WERI-Rb-1 (cell line): Measurements from ENCODE around the gene TAF7.
A peak's percentile ranks its signal among the peaks of the same experiment; 100 is the strongest.
"Not testable (repeated sequence)": the region's sequence is repeated elsewhere in the genome, so short reads cannot be mapped to it uniquely, and the experiment has no call there.

ENCODE experiments used
- DNase-seq: peaks from one replicate; pipeline ENCODE4 v3.0.0-alpha.2; 2020
- H3K27ac ChIP-seq: fragments of 250-450 bp; sonication (Bioruptor Pico); 2 replicates; pipeline ENCODE4 v1.5.1; 2020; ENCODE audit warnings: mild to moderate bottlenecking, moderate library complexity
- H3K27me3 ChIP-seq: fragments of 250-450 bp; sonication (Bioruptor Pico); 2 replicates; pipeline ENCODE4 v1.5.1; 2021; ENCODE audit warnings: mild to moderate bottlenecking, low read depth, moderate library complexity; ENCODE audit not compliant: insufficient read depth, severe bottlenecking
- H3K36me3 ChIP-seq: fragments of 250-450 bp; sonication (Bioruptor Pico); 2 replicates; pipeline ENCODE4 v1.5.1; 2020; ENCODE audit warnings: mild to moderate bottlenecking, moderate library complexity
- H3K4me3 ChIP-seq: 2 replicates; pipeline ENCODE4 v1.5.1; 2011; ENCODE audit warnings: low read depth, mild to moderate bottlenecking, control low read depth, low read length
- H3K9me3 ChIP-seq: fragments of 250-450 bp; sonication (Bioruptor Pico); 2 replicates; pipeline ENCODE4 v1.5.1; 2021; ENCODE audit warnings: mild to moderate bottlenecking, moderate library complexity; ENCODE audit not compliant: severe bottlenecking
- TF ChIP-seq, protein P1 (sequence below): IDR thresholded peaks from 2 replicates; pipeline ENCODE4 v1.5.1; 2011; ENCODE audit warnings: low read depth, mild to moderate bottlenecking, control low read depth, inconsistent platforms, low read length

TAF7 gene

DNA sequence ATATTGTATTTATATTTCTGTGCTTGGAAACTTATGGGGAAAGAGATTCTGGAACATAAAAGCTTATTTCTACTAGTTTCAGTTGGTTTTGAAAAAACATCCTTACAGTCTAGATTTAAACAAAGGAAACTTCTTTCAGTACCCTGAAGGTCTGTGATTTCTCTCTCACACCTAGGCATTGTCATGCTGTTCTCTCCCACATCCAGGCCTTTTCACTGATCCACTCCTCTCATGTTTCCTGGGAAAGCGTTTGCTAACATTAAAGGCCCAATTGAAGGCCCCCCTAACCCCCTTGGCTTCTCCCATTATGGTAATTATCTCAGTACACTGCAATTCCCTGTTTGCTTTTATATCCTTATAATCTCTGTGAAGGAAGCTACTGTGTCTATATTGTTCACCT is 22.2 kb upstream of the TAF7 start:
- Histone ChIP-seq H3K36me3 (no peaks in the 10 kb centered on the region), H3K4me3 (no peak overlapping the region), H3K9me3 (peaks cover 23% of the 10 kb centered on the region), H3K27me3 (no peaks in the 10 kb centered on the region), H3K27ac (no peak overlapping the region)
- no peak for DNase-seq
- TF ChIP-seq, protein P1, sequence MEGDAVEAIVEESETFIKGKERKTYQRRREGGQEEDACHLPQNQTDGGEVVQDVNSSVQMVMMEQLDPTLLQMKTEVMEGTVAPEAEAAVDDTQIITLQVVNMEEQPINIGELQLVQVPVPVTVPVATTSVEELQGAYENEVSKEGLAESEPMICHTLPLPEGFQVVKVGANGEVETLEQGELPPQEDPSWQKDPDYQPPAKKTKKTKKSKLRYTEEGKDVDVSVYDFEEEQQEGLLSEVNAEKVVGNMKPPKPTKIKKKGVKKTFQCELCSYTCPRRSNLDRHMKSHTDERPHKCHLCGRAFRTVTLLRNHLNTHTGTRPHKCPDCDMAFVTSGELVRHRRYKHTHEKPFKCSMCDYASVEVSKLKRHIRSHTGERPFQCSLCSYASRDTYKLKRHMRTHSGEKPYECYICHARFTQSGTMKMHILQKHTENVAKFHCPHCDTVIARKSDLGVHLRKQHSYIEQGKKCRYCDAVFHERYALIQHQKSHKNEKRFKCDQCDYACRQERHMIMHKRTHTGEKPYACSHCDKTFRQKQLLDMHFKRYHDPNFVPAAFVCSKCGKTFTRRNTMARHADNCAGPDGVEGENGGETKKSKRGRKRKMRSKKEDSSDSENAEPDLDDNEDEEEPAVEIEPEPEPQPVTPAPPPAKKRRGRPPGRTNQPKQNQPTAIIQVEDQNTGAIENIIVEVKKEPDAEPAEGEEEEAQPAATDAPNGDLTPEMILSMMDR, result no peak

DNA sequence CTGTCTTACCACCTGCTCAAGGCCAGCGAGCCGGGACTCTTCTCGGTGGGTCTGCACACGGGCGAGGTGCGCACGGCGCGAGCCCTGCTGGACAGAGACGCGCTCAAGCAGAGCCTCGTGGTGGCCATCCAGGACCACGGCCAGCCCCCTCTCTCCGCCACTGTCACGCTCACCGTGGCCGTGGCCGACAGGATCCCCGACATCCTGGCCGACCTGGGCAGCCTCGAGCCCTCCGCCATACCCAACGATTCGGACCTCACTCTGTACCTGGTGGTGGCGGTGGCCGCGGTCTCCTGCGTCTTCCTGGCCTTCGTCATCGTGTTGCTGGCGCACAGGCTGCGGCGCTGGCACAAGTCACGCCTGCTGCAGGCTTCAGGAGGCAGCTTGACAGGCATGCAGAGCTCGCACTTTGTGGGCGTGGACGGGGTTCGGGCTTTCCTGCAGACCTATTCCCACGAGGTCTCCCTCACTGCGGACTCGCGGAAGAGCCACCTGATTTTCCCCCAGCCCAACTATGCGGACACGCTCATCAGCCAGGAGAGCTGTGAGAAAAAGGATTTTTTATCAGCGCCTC is 20.3 kb upstream of the TAF7 start:
- H3K27me3 ChIP-seq, H3K36me3 ChIP-seq, DNase-seq, H3K4me3 ChIP-seq, H3K27ac ChIP-seq: not testable (repeated sequence)
- peaks cover 23% of the 10 kb centered on the region for H3K9me3 ChIP-seq

DNA sequence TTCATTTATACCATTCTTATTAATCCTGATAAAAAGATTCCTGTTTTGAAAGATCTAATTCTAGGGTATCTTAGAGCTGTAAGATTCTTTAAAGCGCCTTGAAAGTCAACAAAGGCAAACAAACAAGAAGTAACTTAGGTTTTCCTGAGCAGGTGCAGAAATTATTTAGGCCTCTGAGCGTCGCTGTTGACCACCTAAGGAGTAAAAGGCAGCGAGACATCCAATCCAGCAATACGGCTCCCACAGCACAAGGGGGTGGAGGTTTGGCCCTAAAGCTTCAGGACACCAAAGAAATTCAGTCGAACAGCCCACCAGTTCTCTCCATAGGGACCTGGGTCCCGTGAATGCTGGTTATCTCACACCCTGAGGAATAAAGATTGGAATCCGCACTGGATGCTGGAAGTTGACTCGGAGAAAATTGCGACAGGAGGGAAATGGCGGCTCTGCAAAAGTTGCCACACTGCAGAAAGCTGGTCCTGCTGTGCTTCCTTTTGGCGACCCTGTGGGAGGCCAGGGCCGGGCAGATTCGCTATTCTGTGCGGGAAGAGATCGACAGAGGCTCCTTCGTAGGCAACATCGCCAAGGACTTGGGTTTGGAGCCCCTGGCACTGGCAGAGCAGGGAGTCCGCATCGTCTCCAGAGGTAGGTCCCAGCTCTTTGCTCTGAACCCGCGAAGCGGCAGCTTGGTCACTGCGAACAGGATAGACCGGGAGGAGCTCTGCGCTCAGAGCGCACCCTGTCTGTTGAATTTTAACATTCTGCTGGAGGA is 18.1 kb upstream of the TAF7 start, which contains the start of gene PCDHGA2:
TSS of gene PCDHGA2 (plus strand) at position 223 of the 769 bp plus-strand sequence.
- H3K4me3 ChIP-seq, result no peak within 1 kb of the TSS
- no peaks in the 10 kb centered on the region for H3K27me3 ChIP-seq
- H3K9me3 ChIP-seq, result peaks cover 14% of the 10 kb centered on the region
- H3K27ac ChIP-seq, result no peak within 1 kb of the TSS
- H3K36me3 ChIP-seq, result no peaks in the 10 kb centered on the region
- TF ChIP-seq, protein P1, result peak; percentile 63
- DNase-seq, result peak; percentile 25

DNA sequence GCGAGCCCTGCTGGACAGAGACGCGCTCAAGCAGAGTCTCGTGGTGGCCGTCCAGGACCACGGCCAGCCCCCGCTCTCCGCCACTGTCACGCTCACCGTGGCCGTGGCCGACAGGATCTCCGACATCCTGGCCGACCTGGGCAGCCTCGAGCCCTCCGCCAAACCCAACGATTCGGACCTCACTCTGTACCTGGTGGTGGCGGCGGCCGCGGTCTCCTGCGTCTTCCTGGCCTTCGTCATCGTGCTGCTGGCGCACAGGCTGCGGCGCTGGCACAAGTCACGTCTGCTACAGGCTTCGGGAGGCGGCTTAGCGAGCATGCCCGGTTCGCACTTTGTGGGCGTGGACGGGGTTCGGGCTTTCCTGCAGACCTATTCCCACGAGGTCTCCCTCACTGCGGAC is 12.0 kb upstream of the TAF7 start:
- not testable (repeated sequence) for H3K27ac ChIP-seq, DNase-seq, H3K27me3 ChIP-seq, H3K36me3 ChIP-seq, H3K4me3 ChIP-seq
- H3K9me3 ChIP-seq, result peaks cover 18% of the 10 kb centered on the region

DNA sequence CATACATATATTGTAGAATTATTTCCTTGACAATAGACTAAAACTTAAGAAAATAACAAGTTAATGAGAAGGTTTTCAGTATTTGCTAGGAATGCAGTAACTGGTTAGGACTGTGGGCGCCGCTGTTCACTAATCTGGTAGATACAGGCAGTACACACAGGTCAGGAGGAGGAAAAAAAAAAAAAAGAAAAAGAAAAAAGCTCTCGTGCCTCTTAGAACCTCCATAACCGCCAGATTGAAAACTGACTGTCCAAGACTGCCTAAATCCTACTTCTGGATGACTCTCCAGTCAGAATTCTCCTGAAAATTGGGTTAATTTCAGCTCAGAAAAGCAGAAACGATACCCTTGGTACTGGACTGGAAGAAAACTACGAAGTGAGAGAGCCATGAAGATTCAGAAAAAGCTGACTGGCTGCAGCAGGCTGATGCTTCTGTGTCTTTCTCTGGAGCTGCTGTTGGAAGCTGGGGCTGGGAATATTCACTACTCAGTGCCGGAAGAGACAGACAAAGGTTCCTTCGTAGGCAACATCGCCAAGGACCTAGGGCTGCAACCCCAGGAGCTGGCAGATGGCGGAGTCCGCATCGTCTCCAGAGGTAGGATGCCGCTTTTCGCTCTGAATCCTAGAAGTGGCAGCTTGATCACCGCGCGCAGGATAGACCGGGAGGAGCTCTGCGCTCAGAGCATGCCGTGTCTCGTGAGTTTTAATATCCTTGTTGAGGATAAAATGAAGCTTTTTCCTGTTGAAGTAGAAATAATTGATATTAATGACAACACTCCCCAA is 9.9 kb upstream of the TAF7 start, which contains the start of gene PCDHGA1:
TSS of gene PCDHGA1 (plus strand) at position 216 of the 782 bp plus-strand sequence.
- H3K4me3 ChIP-seq, result no peak within 1 kb of the TSS
- DNase-seq, result peak; percentile 31
- TF ChIP-seq, protein P1, result peak; percentile 42; the same call in 1 of the 2 replicates
- H3K27me3 ChIP-seq, result no peaks in the 10 kb centered on the region
- H3K36me3 ChIP-seq, result no peaks in the 10 kb centered on the region
- no peak within 1 kb of the TSS for H3K27ac ChIP-seq
- H3K9me3 ChIP-seq, result peaks cover 18% of the 10 kb centered on the region

DNA sequence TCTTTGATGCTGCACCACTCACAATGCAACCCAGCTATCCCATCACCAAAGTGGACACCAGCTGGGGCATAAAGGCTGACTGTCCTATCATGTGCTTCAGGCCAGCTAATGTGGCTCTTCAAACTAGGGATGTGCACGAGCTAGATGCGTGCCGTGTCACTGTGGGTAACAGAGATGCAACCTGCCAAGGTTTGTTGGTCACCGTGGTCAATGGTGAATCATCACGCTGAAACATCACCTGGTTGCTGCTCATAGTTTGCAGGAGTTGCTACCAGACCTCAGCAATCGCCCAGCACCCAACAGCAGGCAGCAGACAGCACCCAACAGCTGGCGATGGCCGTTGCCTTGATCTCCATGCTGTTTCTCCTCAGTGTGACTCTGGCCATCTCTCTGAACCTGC is 7.6 kb upstream of the TAF7 start:
- TF ChIP-seq, protein P1, result no peak
- DNase-seq, result no peak
- no peaks in the 10 kb centered on the region for H3K36me3 ChIP-seq
- peaks cover 15% of the 10 kb centered on the region for H3K9me3 ChIP-seq
- H3K27me3 ChIP-seq, result no peaks in the 10 kb centered on the region
- no peak overlapping the region for H3K4me3 ChIP-seq
- no peak overlapping the region for H3K27ac ChIP-seq
